Endothelial cell (in vitro differentiated cells): ENCODE data around the gene TK1. TPM values are rescaled to one million over a fixed set of nuclear protein-coding genes. Genes with fewer than 3 reads are reported as not detected.

Experiments used
- DNase-seq: peaks from one replicate; pipeline ENCODE4 v3.0.0; 2021; ENCODE audit warnings: low spot score
- H3K27ac Mint-ChIP-seq: one replicate; pipeline ENCODE4 v1.8.0; 2021; ENCODE audit warnings: mixed read lengths, inconsistent platforms; ENCODE audit not compliant: unreplicated experiment
- H3K27me3 Mint-ChIP-seq: one replicate; pipeline ENCODE4 v1.8.0; 2021; ENCODE audit warnings: mild to moderate bottlenecking, moderate library complexity, mixed read lengths, inconsistent platforms; ENCODE audit not compliant: unreplicated experiment
- H3K36me3 Mint-ChIP-seq: one replicate; pipeline ENCODE4 v1.8.0; 2021; ENCODE audit warnings: mild to moderate bottlenecking, low read depth, mixed read lengths, inconsistent platforms; ENCODE audit not compliant: unreplicated experiment
- H3K4me1 Mint-ChIP-seq: one replicate; pipeline ENCODE4 v1.8.0; 2021; ENCODE audit warnings: mild to moderate bottlenecking, mixed read lengths, inconsistent platforms; ENCODE audit not compliant: unreplicated experiment
- H3K4me3 Mint-ChIP-seq: one replicate; pipeline ENCODE4 v1.8.0; 2021; ENCODE audit warnings: mild to moderate bottlenecking, mixed read lengths, inconsistent platforms; ENCODE audit not compliant: unreplicated experiment
- H3K9me3 Mint-ChIP-seq: one replicate; pipeline ENCODE4 v1.8.0; 2021; ENCODE audit warnings: mixed read lengths, inconsistent platforms; ENCODE audit not compliant: unreplicated experiment
- CTCF ChIP-seq: fragments of 200-600 bp; sonication (generic); IDR thresholded peaks from one replicate; pipeline ENCODE4 v1.5.0; 2021; ENCODE audit warnings: antibody characterized with exemption; ENCODE audit not compliant: unreplicated experiment
- total RNA-seq: library from RNA; stranded (reverse); fragmentation: NEBNext Ultra II Directional; extraction: Animal tissue kit (Norgen Biotek cat#: 25700); gene quantifications from one replicate; pipeline ENCODE4 v1.2.1, GENCODE V29; 2021; ENCODE audit not compliant: unreplicated experiment

TK1 gene
- total RNA-seq, 1 donor from 2014 or later = 23.8 TPM

- Mint-ChIP-seq H3K27ac (no peak overlapping the region), H3K27me3 (peaks cover 10% of the 10 kb centered on the region), H3K4me1 (peaks cover 19% of the 10 kb centered on the region), H3K9me3 (no peaks in the 10 kb centered on the region), H3K4me3 (no peak overlapping the region), H3K36me3 (no peaks in the 10 kb centered on the region)
- DNase-seq = no peak
- no peak for TF ChIP-seq CTCF
Observed at GRCh38 chr17:78148286-78149016, 38.4 kb downstream of the TK1 start.

GRCh38 chr17:78147315-78147998, 39.4 kb downstream of the TK1 start:
- Mint-ChIP-seq H3K27ac (no peak overlapping the region), H3K36me3 (peaks cover 3% of the 10 kb centered on the region), H3K27me3 (peaks cover 8% of the 10 kb centered on the region), H3K4me3 (no peak overlapping the region), H3K9me3 (no peaks in the 10 kb centered on the region), H3K4me1 (peaks cover 18% of the 10 kb centered on the region)
- no peak for DNase-seq
- no peak for TF ChIP-seq CTCF

GRCh38 chr17:78146881-78147280, 40.0 kb downstream of the TK1 start:
- Mint-ChIP-seq H3K4me1 (peaks cover 18% of the 10 kb centered on the region), H3K9me3 (no peaks in the 10 kb centered on the region), H3K36me3 (peaks cover 4% of the 10 kb centered on the region), H3K27ac (no peak overlapping the region), H3K27me3 (peaks cover 8% of the 10 kb centered on the region), H3K4me3 (no peak overlapping the region)
- no peak for TF ChIP-seq CTCF
- no peak for DNase-seq

GRCh38 chr17:78146471-78146869, 40.4 kb downstream of the TK1 start:
- DNase-seq = no peak
- TF ChIP-seq CTCF = no peak
- Mint-ChIP-seq H3K27me3 (peaks cover 8% of the 10 kb centered on the region), H3K4me3 (no peak overlapping the region), H3K9me3 (no peaks in the 10 kb centered on the region), H3K27ac (peak overlapping the region; percentile 48), H3K4me1 (peaks cover 19% of the 10 kb centered on the region), H3K36me3 (peaks cover 4% of the 10 kb centered on the region)
